Measurements from ENCODE around the gene ANKRD11.

Gene ANKRD11

DNA sequence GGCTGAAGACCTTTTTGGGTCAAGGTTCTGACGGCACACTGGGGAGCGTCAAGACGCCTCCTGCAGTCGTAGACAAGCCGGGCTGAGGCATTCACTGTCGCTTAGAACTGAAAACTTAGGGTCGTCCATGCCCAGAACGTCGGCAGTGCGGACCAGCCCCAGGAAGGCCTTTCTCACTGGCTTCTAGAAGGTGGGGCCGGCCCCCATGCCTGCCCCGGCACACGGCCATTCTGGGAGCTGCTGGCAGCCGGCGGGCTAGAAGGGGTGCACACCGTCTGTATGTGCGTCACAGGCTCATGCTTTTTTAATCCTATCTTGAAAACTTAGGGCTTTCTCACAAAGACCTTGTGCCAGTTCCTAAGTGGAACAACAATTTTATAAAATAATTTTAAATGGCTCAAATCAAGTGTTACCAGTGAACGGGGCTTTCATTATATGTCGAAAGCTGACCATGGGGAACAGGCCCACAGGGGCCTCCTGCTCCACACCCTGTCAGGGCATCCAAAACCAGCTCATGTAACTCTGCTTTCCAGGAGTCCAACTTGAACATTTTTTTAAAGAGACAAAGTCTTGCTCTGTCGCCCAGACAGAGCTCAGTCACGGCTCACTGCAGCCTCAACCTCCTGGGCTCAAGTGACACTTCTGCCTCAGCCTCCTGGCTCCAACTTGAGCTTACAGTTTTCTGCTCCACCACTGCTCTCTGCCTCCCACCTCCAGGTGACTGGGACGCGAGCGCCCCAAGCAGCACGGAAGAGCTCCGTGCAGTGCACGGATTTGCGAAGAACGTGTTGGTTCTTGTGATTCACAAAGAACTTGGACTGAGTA lies 111.2 kb downstream of the ANKRD11 start:
- Histone ChIP-seq H3K9ac (ENCODE audit: low read depth, low read length, poor library complexity, severe bottlenecking) (no peak overlapping the region), H3K36me3 (ENCODE audit: insufficient read depth, low read length) (no peaks in the 10 kb centered on the region), H3K79me2 (ENCODE audit: insufficient read depth, low read length) (peaks cover 95% of the 10 kb centered on the region), H2AFZ (ENCODE audit: low read length) (no peak overlapping the region), H3K9me2 (replicated peaks; ENCODE audit: low read depth, low read length) (no peaks in the 10 kb centered on the region), H3K4me1 (ENCODE audit: insufficient read depth, low read length, poor library complexity, severe bottlenecking) (peaks cover 10% of the 10 kb centered on the region), H4K20me1 (ENCODE audit: insufficient read depth, low read length, poor library complexity, severe bottlenecking) (peaks cover 64% of the 10 kb centered on the region), H3K9me3 (ENCODE audit: insufficient read depth, low read depth, low read length) (no peaks in the 10 kb centered on the region), H3K4me3 (ENCODE audit: low read length, poor library complexity, severe bottlenecking) (no peak overlapping the region), H3K4me2 (ENCODE audit: low read depth, low read length, poor library complexity, severe bottlenecking) (no peak overlapping the region), H3F3A (ENCODE audit: low read depth) (no peaks in the 10 kb centered on the region), H3K27me3 (ENCODE audit: insufficient read depth, low read length, poor library complexity, severe bottlenecking) (no peaks in the 10 kb centered on the region)
- TF ChIP-seq EZH2phosphoT487 (IDR thresholded peaks at IDR 0.05; ENCODE audit: borderline replicate concordance), result no peak
- TF ChIP-seq, protein P1, sequence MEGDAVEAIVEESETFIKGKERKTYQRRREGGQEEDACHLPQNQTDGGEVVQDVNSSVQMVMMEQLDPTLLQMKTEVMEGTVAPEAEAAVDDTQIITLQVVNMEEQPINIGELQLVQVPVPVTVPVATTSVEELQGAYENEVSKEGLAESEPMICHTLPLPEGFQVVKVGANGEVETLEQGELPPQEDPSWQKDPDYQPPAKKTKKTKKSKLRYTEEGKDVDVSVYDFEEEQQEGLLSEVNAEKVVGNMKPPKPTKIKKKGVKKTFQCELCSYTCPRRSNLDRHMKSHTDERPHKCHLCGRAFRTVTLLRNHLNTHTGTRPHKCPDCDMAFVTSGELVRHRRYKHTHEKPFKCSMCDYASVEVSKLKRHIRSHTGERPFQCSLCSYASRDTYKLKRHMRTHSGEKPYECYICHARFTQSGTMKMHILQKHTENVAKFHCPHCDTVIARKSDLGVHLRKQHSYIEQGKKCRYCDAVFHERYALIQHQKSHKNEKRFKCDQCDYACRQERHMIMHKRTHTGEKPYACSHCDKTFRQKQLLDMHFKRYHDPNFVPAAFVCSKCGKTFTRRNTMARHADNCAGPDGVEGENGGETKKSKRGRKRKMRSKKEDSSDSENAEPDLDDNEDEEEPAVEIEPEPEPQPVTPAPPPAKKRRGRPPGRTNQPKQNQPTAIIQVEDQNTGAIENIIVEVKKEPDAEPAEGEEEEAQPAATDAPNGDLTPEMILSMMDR (conservative IDR thresholded peaks at IDR 0.05; ENCODE audit: low read length), result no peak

DNA sequence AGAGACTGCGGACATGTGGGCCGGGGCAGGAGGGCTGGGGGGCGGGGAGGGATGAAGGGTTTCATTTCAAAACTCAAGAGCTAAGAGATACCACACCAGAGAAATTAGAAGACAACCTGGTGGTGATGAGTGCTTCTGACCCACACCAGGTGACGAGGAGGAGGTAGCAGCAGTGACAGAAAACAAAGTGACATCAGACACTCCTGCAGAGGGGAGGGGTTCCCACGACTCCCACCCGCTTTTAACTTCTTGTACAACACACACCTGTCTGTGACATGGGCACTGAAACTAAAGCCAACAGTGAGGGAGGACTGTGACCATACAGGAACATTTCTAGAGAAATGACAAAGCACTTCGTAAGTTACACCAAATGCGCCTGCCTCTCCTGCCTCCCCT lies 112.9 kb downstream of the ANKRD11 start:
- Histone ChIP-seq H3K4me3 (ENCODE audit: low read length, poor library complexity, severe bottlenecking) (no peak overlapping the region), H3K79me2 (ENCODE audit: insufficient read depth, low read length) (peaks cover 94% of the 10 kb centered on the region), H3K36me3 (ENCODE audit: insufficient read depth, low read length) (peaks cover 3% of the 10 kb centered on the region; the same call in 1 of the 2 replicates), H3K27me3 (ENCODE audit: insufficient read depth, low read length, poor library complexity, severe bottlenecking) (no peaks in the 10 kb centered on the region), H3K4me1 (ENCODE audit: insufficient read depth, low read length, poor library complexity, severe bottlenecking) (no peaks in the 10 kb centered on the region), H2AFZ (ENCODE audit: low read length) (no peak overlapping the region), H4K20me1 (ENCODE audit: insufficient read depth, low read length, poor library complexity, severe bottlenecking) (peaks cover 61% of the 10 kb centered on the region), H3K9me3 (ENCODE audit: insufficient read depth, low read depth, low read length) (no peaks in the 10 kb centered on the region), H3K9ac (ENCODE audit: low read depth, low read length, poor library complexity, severe bottlenecking) (no peak overlapping the region), H3K4me2 (ENCODE audit: low read depth, low read length, poor library complexity, severe bottlenecking) (no peak overlapping the region), H3K9me2 (replicated peaks; ENCODE audit: low read depth, low read length) (no peaks in the 10 kb centered on the region), H3F3A (ENCODE audit: low read depth) (no peaks in the 10 kb centered on the region)
- TF ChIP-seq EZH2phosphoT487 (IDR thresholded peaks at IDR 0.05; ENCODE audit: borderline replicate concordance), result no peak
- TF ChIP-seq, protein P1 (conservative IDR thresholded peaks at IDR 0.05; ENCODE audit: low read length), result no peak

- no peak for TF ChIP-seq EZH2phosphoT487 (IDR thresholded peaks at IDR 0.05; ENCODE audit: borderline replicate concordance)
- TF ChIP-seq, protein P1 (conservative IDR thresholded peaks at IDR 0.05; ENCODE audit: low read length), result no peak
- no peaks in the 10 kb centered on the region for H3K4me1 ChIP-seq (ENCODE audit: insufficient read depth, low read length, poor library complexity, severe bottlenecking)
- H3K9ac ChIP-seq (ENCODE audit: low read depth, low read length, poor library complexity, severe bottlenecking), result no peak overlapping the region
- H3K4me3 ChIP-seq (ENCODE audit: low read length, poor library complexity, severe bottlenecking), result no peak overlapping the region
- H3K9me2 ChIP-seq (replicated peaks; ENCODE audit: low read depth, low read length), result no peaks in the 10 kb centered on the region
- peaks cover 61% of the 10 kb centered on the region for H4K20me1 ChIP-seq (ENCODE audit: insufficient read depth, low read length, poor library complexity, severe bottlenecking)
- H2AFZ ChIP-seq (ENCODE audit: low read length), result no peak overlapping the region
- H3K36me3 ChIP-seq (ENCODE audit: insufficient read depth, low read length), result peaks cover 3% of the 10 kb centered on the region; the same call in 1 of the 2 replicates
- peaks cover 96% of the 10 kb centered on the region for H3K79me2 ChIP-seq (ENCODE audit: insufficient read depth, low read length)
- no peaks in the 10 kb centered on the region for H3K9me3 ChIP-seq (ENCODE audit: insufficient read depth, low read depth, low read length)
- no peak overlapping the region for H3K4me2 ChIP-seq (ENCODE audit: low read depth, low read length, poor library complexity, severe bottlenecking)
- no peaks in the 10 kb centered on the region for H3K27me3 ChIP-seq (ENCODE audit: insufficient read depth, low read length, poor library complexity, severe bottlenecking)
- H3F3A ChIP-seq (ENCODE audit: low read depth), result no peaks in the 10 kb centered on the region
Observed at GRCh38 chr16:89376812-89377452, 113.4 kb downstream of the ANKRD11 start.

Measured in Loucy (cell line).